Measurements from ENCODE around the gene DAGLA.

DNA sequence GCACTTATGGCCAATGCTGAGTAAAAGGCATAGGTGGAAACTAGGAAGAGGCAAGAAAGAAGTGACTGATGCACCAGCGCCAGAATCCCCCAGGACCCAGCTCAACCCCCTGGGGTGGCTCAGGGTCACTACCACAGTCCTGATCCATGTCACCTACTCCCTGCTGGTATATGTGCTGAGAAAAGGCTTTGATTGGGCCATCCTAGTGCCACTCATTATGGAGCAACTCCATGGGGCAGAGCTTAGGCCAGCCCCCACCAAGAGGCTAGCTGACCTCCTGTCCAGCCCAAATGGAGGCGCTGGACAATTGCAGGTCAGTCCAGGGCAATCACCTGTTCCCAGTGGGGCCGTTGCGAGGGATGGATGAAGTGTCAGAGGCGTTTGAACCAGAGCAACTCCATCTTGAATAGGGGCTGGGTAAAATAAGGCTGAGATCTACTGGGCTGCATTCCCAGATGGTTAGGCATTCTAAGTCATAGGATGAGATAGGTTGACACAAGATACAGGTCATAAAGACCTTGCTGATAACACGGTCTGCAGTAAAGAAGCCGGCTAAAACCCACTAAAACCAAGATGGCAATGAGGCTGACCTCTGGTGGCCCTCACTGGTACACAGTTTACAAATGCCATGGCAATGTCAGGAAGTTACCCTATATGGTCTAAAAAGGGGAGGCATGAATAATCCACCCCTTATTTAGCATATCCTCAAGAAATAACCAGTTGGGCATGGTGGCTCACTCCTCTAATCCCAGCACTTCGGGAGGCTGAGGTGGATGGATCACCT, 20.6 kb upstream of the DAGLA start:
- TF ChIP-seq POLR2A (IDR thresholded peaks at IDR 0.05; ENCODE audit: low read depth, low read length) (no peak), POU2F2 (IDR thresholded peaks at IDR 0.05; ENCODE audit: low read depth, low read length) (no peak), POLR2AphosphoS5 (IDR thresholded peaks at IDR 0.05; ENCODE audit: low read depth, low read length) (no peak)
